CD1c-positive myeloid dendritic cell (primary cell): ENCODE data around the gene ZC3H18.
A peak's percentile ranks its signal among the peaks of the same experiment; 100 is the strongest.

ENCODE experiments used
- DNase-seq: peaks from one replicate; pipeline ENCODE4 v3.0.0-alpha.2; 2016; ENCODE audit errors: extremely low spot score

The ZC3H18 gene

GRCh38 chr16:88569985-88570690, at the start of gene ZC3H18:
TSS of gene ZC3H18 (plus strand) at chr16:88570403. CDS start at chr16:88577124, 6,721 bp downstream.
- peak; percentile 100 for DNase-seq

- no peak for DNase-seq
Measured at GRCh38 chr16:88521674-88522073, 48.5 kb upstream of the ZC3H18 start.

GRCh38 chr16:88522276-88522949, 47.8 kb upstream of the ZC3H18 start:
- no peak for DNase-seq

GRCh38 chr16:88523309-88524161, 46.7 kb upstream of the ZC3H18 start:
- no peak for DNase-seq

GRCh38 chr16:88524274-88524972, 45.8 kb upstream of the ZC3H18 start:
- no peak for DNase-seq

GRCh38 chr16:88524973-88525662, 45.1 kb upstream of the ZC3H18 start:
- DNase-seq = no peak

GRCh38 chr16:88525663-88525990, 44.6 kb upstream of the ZC3H18 start:
- DNase-seq = no peak

- no peak for DNase-seq
Measured at GRCh38 chr16:88526008-88526905, 43.9 kb upstream of the ZC3H18 start.

- DNase-seq = no peak
Measured at GRCh38 chr16:88526906-88527185, 43.4 kb upstream of the ZC3H18 start.

- peak; percentile 58 for DNase-seq
Measured at GRCh38 chr16:88527186-88527936, 42.8 kb upstream of the ZC3H18 start.

- DNase-seq = no peak
Measured at GRCh38 chr16:88527937-88528743, 42.1 kb upstream of the ZC3H18 start.

GRCh38 chr16:88528902-88529318, 41.3 kb upstream of the ZC3H18 start:
- DNase-seq = no peak

- DNase-seq = no peak
Measured at GRCh38 chr16:88529596-88529995, 40.6 kb upstream of the ZC3H18 start.

- DNase-seq = no peak
Measured at GRCh38 chr16:88530051-88530857, 39.9 kb upstream of the ZC3H18 start.

GRCh38 chr16:88530858-88531203, 39.4 kb upstream of the ZC3H18 start:
- DNase-seq = no peak

GRCh38 chr16:88531346-88531745, 38.9 kb upstream of the ZC3H18 start:
- DNase-seq = no peak

GRCh38 chr16:88531931-88532433, 38.2 kb upstream of the ZC3H18 start:
- DNase-seq = no peak
